MM.1S (cell line): ENCODE measurements around the gene HLA-C.

Source experiments
- DNase-seq: peaks from one replicate; pipeline ENCODE4 v3.0.0-alpha.2; 2015
- H2AFZ ChIP-seq: fragments of 300-600 bp; sonication (generic); 2 replicates; pipeline ENCODE4 v1.6.0; 2016; ENCODE audit warnings: antibody characterized with exemption, low read length
- H3F3A ChIP-seq: fragments of 300-600 bp; sonication (generic); 2 replicates; pipeline ENCODE4 v1.6.1; 2016; ENCODE audit warnings: mild to moderate bottlenecking, antibody characterized with exemption, low read length, moderate library complexity, mixed read lengths; ENCODE audit not compliant: insufficient read depth
- H3K27ac ChIP-seq: fragments of 300-600 bp; sonication (generic); 2 replicates; pipeline ENCODE4 v1.5.1; 2016; ENCODE audit warnings: mild to moderate bottlenecking, low read length
- H3K27me3 ChIP-seq: fragments of 300-600 bp; sonication (generic); replicated peaks from 2 replicates; pipeline ENCODE4 v1.6.0; 2016; ENCODE audit warnings: low read length; ENCODE audit not compliant: insufficient read depth
- H3K36me3 ChIP-seq: fragments of 300-600 bp; sonication (generic); replicated peaks from 2 replicates; pipeline ENCODE4 v1.6.1; 2016; ENCODE audit warnings: mild to moderate bottlenecking, low read length, mixed read lengths; ENCODE audit not compliant: insufficient read depth
- H3K4me1 ChIP-seq: fragments of 300-600 bp; sonication (generic); 2 replicates; pipeline ENCODE4 v1.6.1; 2016; ENCODE audit warnings: low read length, mixed read lengths
- H3K4me2 ChIP-seq: fragments of 300-600 bp; sonication (generic); 2 replicates; pipeline ENCODE4 v1.6.0; 2016; ENCODE audit warnings: low read depth, low read length
- H3K4me3 ChIP-seq: fragments of 300-600 bp; sonication (generic); 2 replicates; pipeline ENCODE4 v1.5.1; 2016; ENCODE audit warnings: low read length, mixed read lengths
- H3K79me2 ChIP-seq: fragments of 300-600 bp; sonication (generic); 2 replicates; pipeline ENCODE4 v1.6.1; 2016; ENCODE audit warnings: mixed run types, low read length, mixed read lengths
- H3K9ac ChIP-seq: fragments of 300-600 bp; sonication (generic); 2 replicates; pipeline ENCODE4 v1.6.1; 2016; ENCODE audit warnings: low read length, mixed read lengths
- H3K9me2 ChIP-seq: fragments of 300-600 bp; sonication (generic); replicated peaks from 2 replicates; pipeline ENCODE4 v1.6.1; 2016; ENCODE audit warnings: mild to moderate bottlenecking, low read length, mixed read lengths; ENCODE audit not compliant: insufficient read depth
- H3K9me3 ChIP-seq: fragments of 300-600 bp; sonication (generic); replicated peaks from 2 replicates; pipeline ENCODE4 v1.6.1; 2016; ENCODE audit warnings: mild to moderate bottlenecking, low read length, mixed read lengths; ENCODE audit not compliant: insufficient read depth
- H4K20me1 ChIP-seq: fragments of 300-600 bp; sonication (generic); 2 replicates; pipeline ENCODE4 v1.6.1; 2016; ENCODE audit warnings: mild to moderate bottlenecking, low read length, moderate library complexity, mixed read lengths; ENCODE audit not compliant: insufficient read depth
- CTCF ChIP-seq: fragments of 300-600 bp; sonication (generic); IDR thresholded peaks from 2 replicates; pipeline ENCODE4 v1.5.1; 2016; ENCODE audit warnings: antibody characterized with exemption, low read length, mixed read lengths
- EZH2 ChIP-seq: fragments of 300-600 bp; sonication (generic); optimal IDR thresholded peaks from 2 replicates; pipeline ENCODE3; 2017; ENCODE audit warnings: low read depth, mild to moderate bottlenecking, antibody characterized with exemption, low read length, mixed read lengths
- EZH2phosphoT487 ChIP-seq: fragments of 300-600 bp; sonication (generic); IDR thresholded peaks from 2 replicates; pipeline ENCODE4 v1.6.1; 2018; ENCODE audit warnings: antibody characterized with exemption, low read length

Gene HLA-C

DNA sequence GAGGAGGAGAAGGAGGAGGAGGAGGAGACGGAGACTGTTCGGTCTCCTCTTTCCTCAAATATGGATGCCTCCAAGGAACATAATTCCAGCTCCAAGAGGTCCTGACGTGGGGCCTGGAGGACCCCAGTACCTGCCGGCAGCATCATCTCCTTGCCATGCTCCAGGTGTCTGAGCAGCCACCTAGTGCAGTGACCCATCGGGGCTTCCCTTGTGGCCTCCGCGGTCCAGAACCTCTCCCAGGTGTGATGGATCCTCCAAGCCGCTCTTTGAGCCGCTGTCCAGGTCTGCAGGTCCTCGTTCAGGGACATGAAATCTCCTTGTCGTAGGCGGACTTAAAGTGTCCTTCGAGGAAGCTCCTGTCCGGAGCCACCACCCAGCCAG lies 35.8 kb upstream of the HLA-C start:
- TF ChIP-seq EZH2 (no peak), EZH2phosphoT487 (no peak), CTCF (no peak)
- no peak for DNase-seq
- Histone ChIP-seq H3K9me3 (no peaks in the 10 kb centered on the region), H3F3A (no peaks in the 10 kb centered on the region), H3K36me3 (no peaks in the 10 kb centered on the region), H2AFZ (peak overlapping the region; percentile 59; the same call in 1 of the 2 replicates), H3K4me2 (peak overlapping the region; percentile 57; the same call in 1 of the 2 replicates), H3K4me3 (no peak overlapping the region; the same call in 1 of the 2 replicates), H3K27ac (no peak overlapping the region), H3K27me3 (no peaks in the 10 kb centered on the region), H3K9ac (no peak overlapping the region), H3K79me2 (no peaks in the 10 kb centered on the region), H3K4me1 (no peaks in the 10 kb centered on the region), H4K20me1 (no peaks in the 10 kb centered on the region), H3K9me2 (no peaks in the 10 kb centered on the region)

- Histone ChIP-seq H3K9ac (no peak overlapping the region), H3K9me3 (no peaks in the 10 kb centered on the region), H2AFZ (no peak overlapping the region), H3K27ac (no peak overlapping the region), H3K4me3 (no peak overlapping the region), H3K4me2 (no peak overlapping the region), H3F3A (no peaks in the 10 kb centered on the region), H3K27me3 (no peaks in the 10 kb centered on the region), H3K9me2 (no peaks in the 10 kb centered on the region), H3K36me3 (no peaks in the 10 kb centered on the region), H4K20me1 (no peaks in the 10 kb centered on the region), H3K4me1 (no peaks in the 10 kb centered on the region), H3K79me2 (no peaks in the 10 kb centered on the region)
- no peak for DNase-seq
- no peak for TF ChIP-seq CTCF
- TF ChIP-seq EZH2 = no peak
- TF ChIP-seq EZH2phosphoT487 = no peak
Observed at GRCh38 chr6:31305703-31306219, 33.9 kb upstream of the HLA-C start.

GRCh38 chr6:31304683-31305082 lies 32.8 kb upstream of the HLA-C start:
- Histone ChIP-seq H3K27me3 (no peaks in the 10 kb centered on the region), H3K27ac (no peak overlapping the region), H3K9ac (no peak overlapping the region), H3K4me1 (no peaks in the 10 kb centered on the region), H3K4me3 (no peak overlapping the region), H3K36me3 (no peaks in the 10 kb centered on the region), H3F3A (no peaks in the 10 kb centered on the region), H3K9me3 (no peaks in the 10 kb centered on the region), H3K9me2 (no peaks in the 10 kb centered on the region), H3K79me2 (no peaks in the 10 kb centered on the region), H3K4me2 (no peak overlapping the region), H4K20me1 (no peaks in the 10 kb centered on the region), H2AFZ (no peak overlapping the region)
- TF ChIP-seq CTCF = no peak
- no peak for TF ChIP-seq EZH2phosphoT487
- no peak for TF ChIP-seq EZH2
- no peak for DNase-seq
